T-helper 1 cell treated with Interleukin-12 subunit alpha and Interleukin-12 subunit beta and Interleukin-4 antibody, amounts not matched to agents 30 ng/mL and 1 ng/mL, for 36 hours (primary cell): ENCODE results near the gene TRIM56. TPM values are rescaled to one million over a fixed set of nuclear protein-coding genes. Genes with fewer than 3 reads are reported as not detected.
"Not testable (repeated sequence)": the region's sequence is repeated elsewhere in the genome, so short reads cannot be mapped to it uniquely, and the experiment has no call there.

ENCODE experiments used
- intact Hi-C: fragments of 100-400 bp; cut with micrococcal nuclease; formaldehyde crosslinking; loops from one replicate; pipeline ENCODE4 v1.15.1; 2024
- total RNA-seq: library from RNA; stranded (reverse); gene quantifications from 2 replicates; pipeline ENCODE4 v1.2.3, GENCODE V29; 2022

Gene TRIM56
- total RNA-seq, 1 donor from 2014 or later = 73.7 TPM

DNA sequence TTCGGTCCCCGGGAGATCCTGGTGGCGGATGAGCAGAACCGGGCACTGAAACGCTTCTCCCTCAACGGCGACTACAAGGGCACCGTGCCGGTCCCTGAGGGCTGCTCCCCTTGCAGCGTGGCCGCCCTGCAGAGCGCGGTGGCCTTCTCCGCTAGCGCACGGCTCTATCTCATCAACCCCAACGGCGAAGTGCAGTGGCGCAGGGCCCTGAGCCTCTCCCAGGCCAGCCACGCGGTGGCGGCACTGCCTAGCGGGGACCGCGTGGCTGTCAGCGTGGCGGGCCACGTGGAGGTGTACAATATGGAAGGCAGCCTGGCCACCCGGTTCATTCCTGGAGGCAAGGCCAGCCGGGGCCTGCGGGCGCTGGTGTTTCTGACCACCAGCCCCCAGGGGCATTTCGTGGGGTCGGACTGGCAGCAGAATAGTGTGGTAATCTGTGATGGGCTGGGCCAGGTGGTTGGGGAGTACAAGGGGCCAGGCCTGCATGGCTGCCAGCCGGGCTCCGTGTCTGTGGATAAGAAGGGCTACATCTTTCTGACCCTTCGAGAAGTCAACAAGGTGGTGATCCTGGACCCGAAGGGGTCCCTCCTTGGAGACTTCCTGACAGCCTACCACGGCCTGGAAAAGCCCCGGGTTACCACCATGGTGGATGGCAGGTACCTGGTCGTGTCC, 3.7 kb downstream of the TRIM56 start:
- intact Hi-C loops = loop anchor here (5.0 to 10.0 kb wide), 2 partner anchors 78 to 1276 kb away; partner anchors contain the start of gene VGF

GRCh38 chr7:101089876-101090275, 4.6 kb downstream of the TRIM56 start:
- intact Hi-C loops = loop anchor here (5.0 to 10.0 kb wide), 2 partner anchors 77 to 1275 kb away; partner anchors contain the start of gene VGF

DNA sequence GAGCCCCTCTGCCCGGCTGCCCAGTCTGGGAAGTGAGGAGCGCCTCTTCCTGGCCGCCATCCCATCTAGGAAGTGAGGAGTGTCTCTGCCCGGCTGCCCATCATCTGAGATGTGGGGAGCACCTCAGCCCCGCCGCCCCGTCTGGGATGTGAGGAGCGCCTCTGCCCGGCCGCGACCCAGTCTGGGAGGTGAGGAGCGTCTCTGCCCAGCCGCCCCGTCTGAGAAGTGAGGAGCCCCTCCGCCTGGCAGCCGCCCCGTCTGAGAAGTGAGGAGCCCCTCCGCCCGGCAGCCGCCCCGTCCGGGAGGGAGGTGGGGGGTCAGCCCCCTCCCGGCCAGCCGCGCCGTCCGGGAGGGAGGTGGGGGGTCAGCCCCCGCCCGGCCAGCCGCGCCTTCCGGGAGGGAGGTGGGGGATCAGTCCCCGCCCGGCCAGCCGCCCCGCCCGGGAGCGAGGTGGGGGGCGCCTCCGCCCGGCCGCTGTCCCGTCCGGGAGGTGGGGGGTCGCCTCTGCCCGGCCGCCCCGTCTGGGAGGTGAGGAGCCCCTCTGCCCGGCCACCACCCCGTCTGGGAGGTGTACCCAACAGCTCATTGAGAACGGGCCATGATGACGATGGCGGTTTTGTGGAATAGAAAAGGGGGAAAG, 7.1 kb downstream of the TRIM56 start:
- intact Hi-C loops = not testable (repeated sequence)

DNA sequence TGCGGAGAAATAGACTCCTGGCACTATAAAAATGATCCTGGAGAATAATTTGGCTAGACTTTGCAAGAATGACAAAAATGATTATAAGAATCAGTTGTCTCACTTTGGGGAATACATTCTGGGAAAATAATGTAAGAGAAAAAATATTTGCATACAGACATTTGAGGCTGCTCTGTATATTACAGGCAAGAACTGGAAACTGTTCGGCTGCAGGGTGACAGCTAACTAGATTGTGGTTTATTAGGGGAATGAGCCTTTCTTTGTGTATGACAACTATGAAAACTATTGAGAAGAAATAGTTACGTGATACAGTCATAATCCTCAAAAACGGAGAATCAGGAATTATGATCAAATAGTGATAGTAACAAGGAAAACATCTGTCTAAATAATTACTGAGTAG, 8.6 kb downstream of the TRIM56 start:
- intact Hi-C loops = no loop called here

GRCh38 chr7:101094376-101094775, 9.1 kb downstream of the TRIM56 start:
- intact Hi-C loops = no loop called here

- intact Hi-C loops = no loop called here
These were observed 9.6 kb downstream of the TRIM56 start for GRCh38 chr7:101094791-101095375.

GRCh38 chr7:101096331-101096956, 11.2 kb downstream of the TRIM56 start:
- intact Hi-C loops = no loop called here

DNA sequence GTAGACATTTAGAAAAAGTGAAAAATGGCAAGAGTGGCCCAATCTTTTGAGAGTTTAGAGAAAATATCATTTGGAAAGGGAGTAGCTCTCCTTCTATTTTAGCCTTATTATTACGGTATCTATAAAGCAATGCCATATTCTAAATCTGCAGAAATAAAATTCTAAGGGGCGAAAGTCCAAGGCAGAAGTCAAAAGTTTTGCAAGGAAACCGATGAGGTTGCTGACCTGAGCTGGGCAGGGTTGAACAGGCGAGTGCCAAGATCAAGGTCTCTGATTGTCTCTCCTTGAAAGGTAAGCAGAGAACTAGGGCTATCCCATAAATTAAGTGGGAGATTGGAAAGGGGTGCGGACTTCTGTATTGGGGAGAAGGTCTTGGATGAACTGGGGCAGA, 11.7 kb downstream of the TRIM56 start:
- intact Hi-C loops = no loop called here

DNA sequence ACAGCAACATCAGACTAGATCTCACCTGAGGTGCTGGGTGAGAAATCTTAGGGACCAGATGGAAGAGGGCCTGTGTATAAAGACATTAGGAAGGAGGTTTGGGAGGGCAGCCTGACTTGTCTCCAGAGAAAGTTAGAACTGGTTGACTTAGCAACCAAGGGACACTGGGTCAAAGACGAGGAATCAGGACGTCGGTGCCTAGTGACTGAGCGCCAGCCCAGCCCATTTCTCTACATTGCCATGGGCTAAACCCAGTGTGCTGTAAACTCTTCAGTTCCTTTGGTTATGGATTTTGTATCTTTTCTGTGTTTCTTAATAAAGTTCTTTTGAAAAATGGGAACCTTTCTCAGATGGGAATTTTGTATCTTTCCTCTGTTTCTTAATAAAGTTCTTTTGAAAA, 12.3 kb downstream of the TRIM56 start:
- intact Hi-C loops = no loop called here

- intact Hi-C loops = no loop called here
These were observed 14.9 kb downstream of the TRIM56 start for GRCh38 chr7:101099969-101100781.

- intact Hi-C loops = no loop called here
These were observed 15.9 kb downstream of the TRIM56 start for GRCh38 chr7:101100858-101101847.

DNA sequence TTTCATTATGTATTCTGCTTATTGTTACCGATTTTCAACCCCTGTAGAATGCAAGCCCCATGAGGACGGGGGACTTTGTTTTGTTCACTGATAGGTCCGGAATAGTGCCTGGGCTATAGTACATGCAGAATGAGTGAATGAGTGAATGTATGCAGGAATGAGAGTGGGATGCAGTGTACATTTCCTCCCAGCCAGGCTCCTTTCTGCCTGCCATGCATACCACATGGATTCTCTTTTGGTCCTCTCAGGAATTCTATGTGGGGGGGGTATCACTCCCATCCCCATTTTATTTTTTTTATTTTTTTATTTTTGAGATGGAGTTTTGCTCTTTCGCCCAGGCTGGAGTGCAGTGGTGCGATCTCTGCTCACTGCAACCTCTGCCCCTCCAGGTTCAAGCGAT, 16.7 kb downstream of the TRIM56 start:
- intact Hi-C loops = no loop called here

- intact Hi-C loops = not testable (repeated sequence)
These were observed 18.4 kb downstream of the TRIM56 start for GRCh38 chr7:101103701-101104100.

DNA sequence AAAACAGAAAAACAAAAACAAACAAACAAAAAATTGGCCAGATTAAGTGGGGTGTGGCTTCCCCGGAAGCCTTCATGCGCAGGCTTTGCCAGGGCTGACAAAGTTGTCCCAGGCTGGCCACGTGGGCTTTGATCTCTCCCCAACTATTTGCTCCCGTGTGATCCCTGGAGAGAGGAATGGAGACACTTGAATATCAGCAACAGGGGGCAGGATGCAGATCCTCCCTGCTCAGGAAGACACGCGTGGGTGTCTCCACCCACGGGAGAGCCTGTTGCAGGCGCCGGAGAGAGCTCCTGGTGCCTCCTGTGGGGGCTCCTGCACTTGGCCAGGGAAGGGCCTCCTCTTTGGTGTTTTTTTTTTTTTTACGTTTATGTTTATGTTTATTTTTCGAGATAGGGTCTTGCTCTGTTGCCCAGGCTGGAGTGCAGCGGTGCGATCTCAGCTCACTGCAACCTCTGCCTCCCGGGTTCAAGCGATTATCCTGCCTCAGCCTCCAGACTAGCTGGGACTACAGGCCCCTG, 19.0 kb downstream of the TRIM56 start:
- intact Hi-C loops = no loop called here

GRCh38 chr7:101104799-101105198, 19.5 kb downstream of the TRIM56 start:
- intact Hi-C loops = no loop called here

GRCh38 chr7:101105248-101105647, 20.0 kb downstream of the TRIM56 start:
- intact Hi-C loops = not testable (repeated sequence)

DNA sequence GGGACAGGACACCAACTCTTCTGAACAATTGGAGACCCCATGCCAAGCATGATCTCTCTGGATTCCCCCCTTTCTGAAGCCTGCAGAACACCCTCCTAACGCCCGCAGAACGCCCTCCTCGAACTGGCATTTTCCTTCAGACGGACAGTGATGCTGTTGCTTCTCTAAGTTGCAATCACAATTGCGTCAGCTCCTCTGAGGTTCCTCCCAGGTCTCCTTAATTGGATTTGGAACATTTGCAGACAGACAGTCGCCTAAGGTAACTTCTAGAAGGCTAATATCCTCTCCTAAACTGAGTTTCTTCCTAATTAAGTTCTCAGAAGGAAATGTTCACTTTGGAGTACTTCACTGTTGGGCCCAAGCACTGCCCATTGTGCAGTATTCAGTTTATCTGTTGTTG, 21.1 kb downstream of the TRIM56 start:
- intact Hi-C loops = no loop called here

DNA sequence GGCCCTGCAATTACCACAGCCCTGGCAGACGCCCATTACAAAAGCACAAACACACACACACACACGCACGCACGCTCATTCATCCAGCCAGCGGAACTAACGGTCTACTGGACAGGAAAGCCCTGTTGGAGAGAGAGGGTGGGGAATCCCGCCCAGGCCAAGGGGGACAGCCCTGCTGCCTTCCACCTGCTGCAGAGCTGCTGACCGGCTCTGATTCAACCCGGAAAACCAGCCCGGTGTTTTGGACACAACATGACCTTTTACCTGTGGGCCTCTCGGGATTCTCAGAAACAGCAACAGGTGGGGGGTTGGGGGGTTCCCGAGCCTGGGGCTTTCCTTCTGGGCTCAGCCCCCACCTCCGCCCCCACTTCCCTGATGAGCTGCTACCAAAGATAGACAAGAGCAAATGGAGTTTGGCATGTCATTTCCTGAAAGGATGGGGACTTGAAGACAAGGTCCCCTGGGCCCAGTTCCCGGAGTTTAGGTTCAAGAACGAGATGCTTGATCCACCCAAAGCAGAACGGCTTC, 23.1 kb downstream of the TRIM56 start:
- intact Hi-C loops = no loop called here

DNA sequence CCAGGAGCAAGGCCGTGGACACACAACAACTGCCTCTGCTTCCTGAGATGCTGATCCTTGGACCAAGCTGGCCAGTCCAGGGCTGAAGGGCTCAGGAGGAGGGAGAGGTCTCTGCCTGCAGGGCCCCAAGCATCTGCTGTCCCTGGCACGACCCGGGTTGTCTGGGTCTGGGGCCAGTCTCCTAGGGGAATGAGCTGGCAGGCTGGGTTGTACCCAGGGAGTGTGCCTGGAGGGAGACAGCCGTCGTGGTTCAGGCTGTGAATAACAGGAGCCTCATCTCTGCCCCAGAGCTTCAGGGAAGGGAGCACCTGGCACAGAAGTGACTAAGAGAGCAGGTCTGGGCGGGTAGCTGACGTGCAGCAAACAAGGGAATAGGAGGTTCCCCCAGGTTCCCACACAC, 23.7 kb downstream of the TRIM56 start:
- intact Hi-C loops = no loop called here

DNA sequence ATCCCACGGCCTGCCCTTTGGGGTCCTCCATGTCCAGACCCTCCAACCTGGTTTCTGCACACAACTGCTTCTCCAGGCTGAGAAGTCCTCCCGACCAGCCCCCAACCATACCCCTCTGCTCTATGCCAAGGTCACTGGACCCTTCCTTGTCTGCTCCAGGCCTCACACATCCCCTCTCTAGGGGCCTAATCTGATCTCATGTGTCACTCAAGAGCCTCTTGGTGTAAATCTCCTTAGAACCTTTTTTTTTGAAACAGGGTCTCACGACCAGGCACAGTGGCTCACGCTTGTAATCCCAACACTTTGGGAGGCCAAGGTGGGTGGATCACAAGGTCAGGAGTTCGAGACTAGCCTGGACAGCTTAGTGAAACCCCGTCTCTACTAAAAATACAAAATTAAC, 24.1 kb downstream of the TRIM56 start:
- intact Hi-C loops = no loop called here
